Measurements from ENCODE around the gene PLCH1. TPM values are rescaled to one million over a fixed set of nuclear protein-coding genes. Genes with fewer than 3 reads are reported as not detected.

The PLCH1 gene
- polyA plus RNA-seq, 1 donor = 7.4 TPM

GRCh38 chr3:155488671-155489070, 256.2 kb downstream of the PLCH1 start:
- H3K27me3 ChIP-seq (ENCODE audit: control insufficient read depth, insufficient read depth, low read length) = no peaks in the 10 kb centered on the region
- H3K9me3 ChIP-seq (ENCODE audit: control insufficient read depth, low read depth, low read length) = no peaks in the 10 kb centered on the region
- no peak for DNase-seq
- no peaks in the 10 kb centered on the region for H3K4me1 ChIP-seq (ENCODE audit: control insufficient read depth, insufficient read depth, low read length)
- H3K4me3 ChIP-seq (ENCODE audit: low read length) = no peak overlapping the region
- H3K36me3 ChIP-seq (ENCODE audit: control insufficient read depth, insufficient read depth, low read length) = peaks cover 2% of the 10 kb centered on the region
- WGBS (ENCODE audit: insufficient coverage, low lambda C conversion rate) = 87% methylated on average over 2 of the region's 5 CpGs
- H3K27ac ChIP-seq (ENCODE audit: low read length) = no peak overlapping the region

GRCh38 chr3:155485897-155486296, 259.0 kb downstream of the PLCH1 start:
- no peaks in the 10 kb centered on the region for H3K9me3 ChIP-seq (ENCODE audit: control insufficient read depth, low read depth, low read length)
- peaks cover 5% of the 10 kb centered on the region for H3K36me3 ChIP-seq (ENCODE audit: control insufficient read depth, insufficient read depth, low read length)
- WGBS (ENCODE audit: insufficient coverage, low lambda C conversion rate) = no CpG with 5 or more reads among the region's 1 CpG
- H3K4me3 ChIP-seq (ENCODE audit: low read length) = no peak overlapping the region
- no peak for DNase-seq
- no peak overlapping the region for H3K27ac ChIP-seq (ENCODE audit: low read length)
- H3K27me3 ChIP-seq (ENCODE audit: control insufficient read depth, insufficient read depth, low read length) = no peaks in the 10 kb centered on the region
- no peaks in the 10 kb centered on the region for H3K4me1 ChIP-seq (ENCODE audit: control insufficient read depth, insufficient read depth, low read length)

- H3K27me3 ChIP-seq (ENCODE audit: control insufficient read depth, insufficient read depth, low read length) = no peaks in the 10 kb centered on the region
- H3K36me3 ChIP-seq (ENCODE audit: control insufficient read depth, insufficient read depth, low read length) = peaks cover 3% of the 10 kb centered on the region
- H3K4me1 ChIP-seq (ENCODE audit: control insufficient read depth, insufficient read depth, low read length) = no peaks in the 10 kb centered on the region
- WGBS (ENCODE audit: insufficient coverage, low lambda C conversion rate) = no CpG with 5 or more reads among the region's 2 CpGs
- no peak overlapping the region for H3K4me3 ChIP-seq (ENCODE audit: low read length)
- H3K9me3 ChIP-seq (ENCODE audit: control insufficient read depth, low read depth, low read length) = no peaks in the 10 kb centered on the region
- DNase-seq = no peak
- H3K27ac ChIP-seq (ENCODE audit: low read length) = no peak overlapping the region
These were observed 263.3 kb downstream of the PLCH1 start for GRCh38 chr3:155481591-155481990.

DNA sequence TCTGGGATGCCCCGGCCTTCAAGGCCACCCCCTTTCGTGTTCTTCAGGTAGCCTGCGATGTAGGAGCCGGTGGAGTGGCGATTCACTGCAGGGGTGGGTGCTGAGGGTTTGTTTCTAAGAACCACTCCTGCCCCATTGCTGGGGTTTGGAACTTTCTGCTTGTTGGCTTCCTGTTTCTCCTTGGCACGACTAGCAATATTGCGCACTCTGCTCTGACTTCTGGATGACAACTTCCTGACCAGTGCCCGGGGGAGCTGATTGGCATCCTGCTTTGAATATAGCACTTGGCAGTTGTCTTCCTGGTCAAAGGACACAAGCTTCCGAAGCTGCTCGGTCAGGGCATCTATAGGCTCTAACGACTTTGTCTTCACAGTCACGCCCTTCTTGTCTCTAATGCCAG, 263.8 kb downstream of the PLCH1 start:
- Histone ChIP-seq H3K4me3 (ENCODE audit: low read length) (no peak overlapping the region), H3K4me1 (ENCODE audit: control insufficient read depth, insufficient read depth, low read length) (no peaks in the 10 kb centered on the region), H3K27me3 (ENCODE audit: control insufficient read depth, insufficient read depth, low read length) (no peaks in the 10 kb centered on the region), H3K36me3 (ENCODE audit: control insufficient read depth, insufficient read depth, low read length) (peaks cover 3% of the 10 kb centered on the region), H3K27ac (ENCODE audit: low read length) (no peak overlapping the region), H3K9me3 (ENCODE audit: control insufficient read depth, low read depth, low read length) (no peaks in the 10 kb centered on the region)
- WGBS (ENCODE audit: insufficient coverage, low lambda C conversion rate) = no CpG with 5 or more reads among the region's 12 CpGs
- no peak for DNase-seq

DNA sequence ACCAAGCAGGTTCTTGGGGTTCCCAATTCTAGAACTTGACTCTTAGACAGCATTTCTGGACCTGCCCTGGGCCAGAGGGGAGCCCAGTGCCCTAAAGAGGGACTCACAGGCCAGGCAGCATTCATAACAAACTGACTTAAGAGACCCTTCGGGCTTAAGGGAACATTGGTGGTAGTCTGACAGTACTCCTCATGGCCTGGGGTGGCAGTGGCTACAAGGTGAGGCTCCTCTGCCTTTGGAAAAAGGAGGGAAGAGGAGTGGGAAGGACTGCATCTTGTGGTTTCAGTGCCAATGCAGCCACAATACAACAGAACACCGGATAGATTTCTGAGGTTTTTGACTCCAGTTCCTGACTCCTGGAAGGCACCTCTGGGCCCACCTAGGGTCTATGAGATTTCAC, 279.2 kb downstream of the PLCH1 start:
- no CpG with 5 or more reads among the region's 2 CpGs for WGBS (ENCODE audit: insufficient coverage, low lambda C conversion rate)
- Histone ChIP-seq H3K4me3 (ENCODE audit: low read length) (no peak overlapping the region), H3K4me1 (ENCODE audit: control insufficient read depth, insufficient read depth, low read length) (no peaks in the 10 kb centered on the region), H3K9me3 (ENCODE audit: control insufficient read depth, low read depth, low read length) (peaks cover 7% of the 10 kb centered on the region), H3K27ac (ENCODE audit: low read length) (no peak overlapping the region), H3K36me3 (ENCODE audit: control insufficient read depth, insufficient read depth, low read length) (no peaks in the 10 kb centered on the region), H3K27me3 (ENCODE audit: control insufficient read depth, insufficient read depth, low read length) (no peaks in the 10 kb centered on the region)
- no peak for DNase-seq

DNA sequence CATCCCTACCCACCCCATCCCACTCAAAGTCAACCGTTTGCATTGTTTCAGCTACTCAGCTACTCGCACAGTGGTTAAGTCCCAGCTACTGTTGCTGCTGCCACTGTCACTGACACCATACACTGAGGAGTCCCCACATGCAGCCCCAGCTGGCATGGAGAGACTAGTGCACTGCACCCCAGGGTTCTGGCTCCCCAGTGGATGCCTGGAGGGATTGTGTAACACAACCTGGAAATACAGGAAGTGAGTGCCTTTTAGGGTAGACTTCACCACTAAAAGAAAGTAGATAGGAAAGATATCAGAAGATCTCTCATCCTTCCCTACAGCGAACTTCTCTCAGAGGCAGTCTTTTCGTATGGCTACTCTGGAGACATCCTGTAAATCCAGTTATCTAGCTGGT, 282.2 kb downstream of the PLCH1 start:
- H3K4me3 ChIP-seq (ENCODE audit: low read length) = no peak overlapping the region
- H3K36me3 ChIP-seq (ENCODE audit: control insufficient read depth, insufficient read depth, low read length) = no peaks in the 10 kb centered on the region
- no peak overlapping the region for H3K27ac ChIP-seq (ENCODE audit: low read length)
- H3K4me1 ChIP-seq (ENCODE audit: control insufficient read depth, insufficient read depth, low read length) = no peaks in the 10 kb centered on the region
- no peaks in the 10 kb centered on the region for H3K27me3 ChIP-seq (ENCODE audit: control insufficient read depth, insufficient read depth, low read length)
- peaks cover 2% of the 10 kb centered on the region for H3K9me3 ChIP-seq (ENCODE audit: control insufficient read depth, low read depth, low read length)
- no CpG with 5 or more reads among the region's 4 CpGs for WGBS (ENCODE audit: insufficient coverage, low lambda C conversion rate)
- no peak for DNase-seq

GRCh38 chr3:155457591-155457990, 287.3 kb downstream of the PLCH1 start:
- Histone ChIP-seq H3K27ac (ENCODE audit: low read length) (no peak overlapping the region), H3K27me3 (ENCODE audit: control insufficient read depth, insufficient read depth, low read length) (no peaks in the 10 kb centered on the region), H3K36me3 (ENCODE audit: control insufficient read depth, insufficient read depth, low read length) (no peaks in the 10 kb centered on the region), H3K9me3 (ENCODE audit: control insufficient read depth, low read depth, low read length) (no peaks in the 10 kb centered on the region), H3K4me3 (ENCODE audit: low read length) (no peak overlapping the region), H3K4me1 (ENCODE audit: control insufficient read depth, insufficient read depth, low read length) (no peaks in the 10 kb centered on the region)
- WGBS (ENCODE audit: insufficient coverage, low lambda C conversion rate) = 100% methylated on average over 1 of the region's 4 CpGs
- DNase-seq = no peak

- WGBS (ENCODE audit: insufficient coverage, low lambda C conversion rate) = 100% methylated on average over 1 of the region's 4 CpGs
- Histone ChIP-seq H3K9me3 (ENCODE audit: control insufficient read depth, low read depth, low read length) (no peaks in the 10 kb centered on the region), H3K27me3 (ENCODE audit: control insufficient read depth, insufficient read depth, low read length) (no peaks in the 10 kb centered on the region), H3K4me1 (ENCODE audit: control insufficient read depth, insufficient read depth, low read length) (no peaks in the 10 kb centered on the region), H3K4me3 (ENCODE audit: low read length) (no peak overlapping the region), H3K27ac (ENCODE audit: low read length) (no peak overlapping the region), H3K36me3 (ENCODE audit: control insufficient read depth, insufficient read depth, low read length) (no peaks in the 10 kb centered on the region)
- DNase-seq = no peak
These were observed 289.1 kb downstream of the PLCH1 start for GRCh38 chr3:155455765-155456164.

DNA sequence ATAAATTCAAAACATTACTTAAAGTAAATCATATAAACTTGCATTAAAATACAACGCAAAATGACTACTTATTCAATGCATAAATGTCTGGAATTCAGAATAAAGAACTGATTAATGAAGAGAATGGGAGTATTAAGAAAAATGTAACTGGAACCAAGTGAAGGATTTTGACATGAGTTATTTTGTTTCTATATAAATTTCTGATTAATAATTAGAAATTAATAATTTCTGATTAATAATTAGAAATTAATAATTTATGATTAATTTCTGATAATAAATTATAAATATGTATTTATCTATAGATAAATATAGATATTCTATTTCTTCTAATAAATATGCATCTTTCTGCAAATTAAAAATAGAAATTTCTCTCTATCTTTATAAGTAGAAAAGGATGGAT, 291.4 kb downstream of the PLCH1 start:
- Histone ChIP-seq H3K27me3 (ENCODE audit: control insufficient read depth, insufficient read depth, low read length) (no peaks in the 10 kb centered on the region), H3K36me3 (ENCODE audit: control insufficient read depth, insufficient read depth, low read length) (no peaks in the 10 kb centered on the region), H3K4me3 (ENCODE audit: low read length) (no peak overlapping the region), H3K4me1 (ENCODE audit: control insufficient read depth, insufficient read depth, low read length) (no peaks in the 10 kb centered on the region), H3K9me3 (ENCODE audit: control insufficient read depth, low read depth, low read length) (no peaks in the 10 kb centered on the region), H3K27ac (ENCODE audit: low read length) (no peak overlapping the region)
- no peak for DNase-seq
- WGBS (ENCODE audit: insufficient coverage, low lambda C conversion rate) = 100% methylated on average over 1 of the region's 1 CpG

DNA sequence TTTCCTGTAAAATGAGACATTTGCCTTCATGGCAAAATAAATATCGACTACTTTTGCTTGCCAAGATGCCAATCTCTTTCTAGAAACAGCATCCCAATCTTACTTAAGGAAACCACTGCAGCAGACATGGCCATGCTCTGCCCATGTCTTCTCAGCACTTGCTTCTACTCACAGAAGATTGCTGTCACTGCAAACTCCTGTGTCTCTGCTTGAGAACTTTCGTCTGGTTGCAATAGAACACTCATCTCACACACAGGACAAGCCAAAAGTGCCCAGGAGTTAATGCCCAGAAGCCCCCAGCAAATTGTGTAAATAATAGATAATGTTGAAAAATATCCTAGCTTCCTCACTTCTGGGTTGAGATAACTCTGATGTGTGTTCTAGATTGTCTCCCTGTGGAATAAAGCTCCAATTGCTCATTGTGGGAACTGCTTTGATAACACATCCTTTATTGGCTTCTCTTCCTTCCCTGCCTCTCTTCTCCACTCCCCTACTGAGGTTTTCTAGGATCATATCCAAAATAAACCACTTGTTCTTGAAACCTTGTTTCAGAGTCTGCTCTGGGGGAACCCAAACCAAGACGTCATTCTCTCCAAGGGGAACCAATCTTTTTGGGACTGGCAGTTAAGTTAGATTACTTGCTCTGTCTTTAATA, 295.1 kb downstream of the PLCH1 start:
- H3K4me3 ChIP-seq (ENCODE audit: low read length) = no peak overlapping the region
- no peaks in the 10 kb centered on the region for H3K4me1 ChIP-seq (ENCODE audit: control insufficient read depth, insufficient read depth, low read length)
- H3K27me3 ChIP-seq (ENCODE audit: control insufficient read depth, insufficient read depth, low read length) = no peaks in the 10 kb centered on the region
- WGBS (ENCODE audit: insufficient coverage, low lambda C conversion rate) = 40% methylated on average over 1 of the region's 3 CpGs
- H3K27ac ChIP-seq (ENCODE audit: low read length) = no peak overlapping the region
- no peaks in the 10 kb centered on the region for H3K9me3 ChIP-seq (ENCODE audit: control insufficient read depth, low read depth, low read length)
- no peak for DNase-seq
- H3K36me3 ChIP-seq (ENCODE audit: control insufficient read depth, insufficient read depth, low read length) = no peaks in the 10 kb centered on the region

DNA sequence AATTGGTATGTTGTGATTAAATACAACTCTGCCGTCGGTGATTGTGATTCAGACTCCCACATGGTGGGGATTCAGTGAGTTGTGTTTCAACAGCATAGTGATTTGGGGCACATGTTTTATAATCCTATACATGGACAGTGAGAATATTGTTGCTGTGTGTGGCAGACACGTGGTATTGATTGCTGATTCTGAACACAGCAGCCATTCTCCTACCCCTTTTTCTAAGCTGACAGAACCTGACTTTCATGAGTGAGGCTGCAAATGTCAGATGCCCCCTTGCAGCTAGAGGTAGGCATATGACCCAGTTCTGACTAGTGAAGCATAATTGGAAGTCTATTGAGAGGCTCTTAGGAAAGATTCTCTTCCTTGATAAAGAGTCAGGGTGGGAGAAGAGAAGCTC, 296.3 kb downstream of the PLCH1 start:
- Histone ChIP-seq H3K9me3 (ENCODE audit: control insufficient read depth, low read depth, low read length) (no peaks in the 10 kb centered on the region), H3K36me3 (ENCODE audit: control insufficient read depth, insufficient read depth, low read length) (no peaks in the 10 kb centered on the region), H3K4me1 (ENCODE audit: control insufficient read depth, insufficient read depth, low read length) (no peaks in the 10 kb centered on the region), H3K27me3 (ENCODE audit: control insufficient read depth, insufficient read depth, low read length) (no peaks in the 10 kb centered on the region), H3K4me3 (ENCODE audit: low read length) (no peak overlapping the region), H3K27ac (ENCODE audit: low read length) (no peak overlapping the region)
- WGBS (ENCODE audit: insufficient coverage, low lambda C conversion rate) = no CpG with 5 or more reads among the region's 3 CpGs
- DNase-seq = no peak

Measured in large intestine (tissue), 3 donors.